Ramos (cell line): ENCODE data around the gene MED26.

Experiments used
- in situ Hi-C: fragments of 300-500 bp; cut with MboI; formaldehyde crosslinking; loops from one replicate; pipeline ENCODE4 v1.14.3; 2022; ENCODE audit warnings: low sequenced_read_pairs; ENCODE audit not compliant: unreplicated experiment

Gene MED26

GRCh38 chr19:16593181-16593580, 34.8 kb downstream of the MED26 start:
- in situ Hi-C loops: no loop called here

GRCh38 chr19:16591803-16592556, 36.0 kb downstream of the MED26 start:
- in situ Hi-C loops: no loop called here

GRCh38 chr19:16590876-16591802, 36.9 kb downstream of the MED26 start:
- in situ Hi-C loops: no loop called here

- in situ Hi-C loops: no loop called here
These were observed 38.1 kb downstream of the MED26 start for GRCh38 chr19:16589917-16590316.

- in situ Hi-C loops: no loop called here
These were observed 39.0 kb downstream of the MED26 start for GRCh38 chr19:16588824-16589577.

- in situ Hi-C loops: no loop called here
These were observed 39.9 kb downstream of the MED26 start for GRCh38 chr19:16587833-16588823.

- in situ Hi-C loops: no loop called here
These were observed 40.8 kb downstream of the MED26 start for GRCh38 chr19:16586991-16587832.

- in situ Hi-C loops: no loop called here
These were observed 41.5 kb downstream of the MED26 start for GRCh38 chr19:16586477-16586871.

- in situ Hi-C loops: no loop called here
These were observed 42.1 kb downstream of the MED26 start for GRCh38 chr19:16585808-16586476.

GRCh38 chr19:16585094-16585801, 42.8 kb downstream of the MED26 start:
- in situ Hi-C loops: no loop called here

- in situ Hi-C loops: no loop called here
These were observed 43.5 kb downstream of the MED26 start for GRCh38 chr19:16584248-16585093.

- in situ Hi-C loops: no loop called here
These were observed 45.3 kb downstream of the MED26 start for GRCh38 chr19:16582486-16583261.

- in situ Hi-C loops: no loop called here
These were observed 46.0 kb downstream of the MED26 start for GRCh38 chr19:16581971-16582343.

- in situ Hi-C loops: no loop called here
These were observed 46.6 kb downstream of the MED26 start for GRCh38 chr19:16581145-16581970.

GRCh38 chr19:16579381-16579780, 48.6 kb downstream of the MED26 start:
- in situ Hi-C loops: no loop called here
